Jurkat, Clone E6-1 (cell line): ENCODE measurements around the gene CGB8.
"Not testable (repeated sequence)": the region's sequence is repeated elsewhere in the genome, so short reads cannot be mapped to it uniquely, and the experiment has no call there.

ENCODE experiments used
- DNase-seq: peaks from one replicate; pipeline ENCODE4 v3.0.0-alpha.2; 2011; ENCODE audit warnings: low read depth, low spot score
- H3K4me3 ChIP-seq: 2 replicates; pipeline ENCODE4 v1.5.1; 2011; ENCODE audit warnings: mild to moderate bottlenecking, low read length, control low read depth, moderate library complexity

The CGB8 gene

GRCh38 chr19:49038557-49039276, 10.2 kb downstream of the CGB8 start:
- not testable (repeated sequence) for DNase-seq, H3K4me3 ChIP-seq

- not testable (repeated sequence) for DNase-seq
These were observed 10.8 kb downstream of the CGB8 start for GRCh38 chr19:49038111-49038510.

GRCh38 chr19:49036815-49037214, 12.1 kb downstream of the CGB8 start, which contains the start of gene CGB1:
CGB1 (minus strand) TSS chr19:49036895; CDS start chr19:49036711, 184 bp downstream.
- DNase-seq, H3K4me3 ChIP-seq: not testable (repeated sequence)

More at GRCh38 chr19:49038111-49038510, 10.8 kb downstream of the CGB8 start:
- H3K4me3 ChIP-seq = not testable (repeated sequence)

- DNase-seq, H3K4me3 ChIP-seq: not testable (repeated sequence)
These were observed 17.1 kb downstream of the CGB8 start, which contains the start of gene CGB2 for GRCh38 chr19:49031642-49032301. CGB2 (plus strand) TSS chr19:49031890; CDS start chr19:49032096, 206 bp downstream.

- not testable (repeated sequence) for H3K4me3 ChIP-seq, DNase-seq
These were observed 18.6 kb downstream of the CGB8 start for GRCh38 chr19:49030323-49030722.

- not testable (repeated sequence) for DNase-seq, H3K4me3 ChIP-seq
These were observed 19.2 kb downstream of the CGB8 start for GRCh38 chr19:49029749-49030148.

GRCh38 chr19:49028686-49029085, 20.2 kb downstream of the CGB8 start:
- DNase-seq, H3K4me3 ChIP-seq: not testable (repeated sequence)

- not testable (repeated sequence) for DNase-seq, H3K4me3 ChIP-seq
These were observed 23.3 kb downstream of the CGB8 start for GRCh38 chr19:49025599-49025998.

- H3K4me3 ChIP-seq, DNase-seq: not testable (repeated sequence)
These were observed 23.8 kb downstream of the CGB8 start for GRCh38 chr19:49025088-49025487.

- DNase-seq, H3K4me3 ChIP-seq: not testable (repeated sequence)
These were observed 24.7 kb downstream of the CGB8 start, which contains the start of gene CGB3 for GRCh38 chr19:49024233-49024632. CGB3 (minus strand) TSS chr19:49024333; CDS start chr19:49023971, 362 bp downstream.

- DNase-seq = no peak
- no peak overlapping the region for H3K4me3 ChIP-seq
These were observed 26.8 kb downstream of the CGB8 start for GRCh38 chr19:49022116-49022515.

GRCh38 chr19:49020931-49021895, 27.7 kb downstream of the CGB8 start:
- H3K4me3 ChIP-seq = no peak overlapping the region
- no peak for DNase-seq

- no peak overlapping the region for H3K4me3 ChIP-seq
- DNase-seq = no peak
These were observed 28.6 kb downstream of the CGB8 start for GRCh38 chr19:49020342-49020741.

GRCh38 chr19:49019242-49019932, 29.5 kb downstream of the CGB8 start:
- no peak overlapping the region for H3K4me3 ChIP-seq
- no peak for DNase-seq

- H3K4me3 ChIP-seq, DNase-seq: not testable (repeated sequence)
These were observed 30.3 kb downstream of the CGB8 start for GRCh38 chr19:49018388-49019241.

GRCh38 chr19:49017666-49018351, 31.1 kb downstream of the CGB8 start:
- H3K4me3 ChIP-seq = no peak overlapping the region
- no peak for DNase-seq

- DNase-seq = no peak
These were observed 31.8 kb downstream of the CGB8 start, which contains the start of gene LHB for GRCh38 chr19:49017041-49017665. LHB (minus strand) TSS chr19:49017091; CDS start chr19:49017081, 10 bp downstream.

More at GRCh38 chr19:49017041-49017665, 31.8 kb downstream of the CGB8 start, which contains the start of gene LHB:
- H3K4me3 ChIP-seq = no peak within 1 kb of the TSS
